ENCODE results near the gene ERFE.

Gene ERFE

DNA sequence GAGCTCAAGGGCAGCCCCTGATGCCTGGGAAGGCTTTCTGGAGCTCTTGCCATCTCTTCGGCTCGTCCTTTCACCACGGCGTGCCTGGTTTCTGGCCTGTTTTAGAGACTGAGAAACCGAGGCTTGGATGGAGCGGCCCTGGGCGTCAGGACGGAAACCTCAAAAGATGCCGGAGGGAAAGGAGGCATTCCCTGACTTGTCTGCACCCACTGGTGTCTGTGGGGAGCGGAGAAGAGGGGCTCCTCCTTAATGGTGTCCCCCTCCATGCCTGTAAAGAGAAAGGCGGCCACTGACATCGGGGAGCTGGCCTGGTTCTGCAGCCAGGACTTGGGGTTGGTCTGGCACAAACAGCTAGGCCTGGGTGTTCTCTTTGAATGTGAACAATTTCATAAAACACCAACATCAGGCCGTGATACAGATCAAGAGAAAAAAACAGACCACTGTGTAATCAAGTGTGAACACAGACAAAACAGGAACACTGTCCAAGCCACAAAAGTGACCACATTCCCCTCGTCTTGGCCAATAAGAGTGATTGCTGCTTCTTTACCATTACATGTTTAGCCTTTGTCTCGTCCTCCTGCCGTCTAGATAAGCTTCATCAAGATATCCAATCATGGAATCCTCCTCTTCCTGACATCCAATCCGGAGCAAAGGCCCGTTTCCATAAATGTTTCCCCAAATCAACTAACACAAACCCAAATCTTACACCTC, 45.4 kb downstream of the ERFE start:
- DNase-seq, result no peak
- peak overlapping the region; percentile 59 for H3K4me3 ChIP-seq (ENCODE audit: low read length)
- H3K4me2 ChIP-seq (ENCODE audit: low read depth, low read length), result peak overlapping the region; percentile 96
- peaks cover 24% of the 10 kb centered on the region for H4K20me1 ChIP-seq (ENCODE audit: insufficient read depth, low read length)
- no peak for TF ChIP-seq EZH2phosphoT487 (IDR thresholded peaks at IDR 0.05; ENCODE audit: low read length)
- TF ChIP-seq EZH2 (optimal IDR thresholded peaks at IDR 0.05; ENCODE audit: low read depth, low read length), result no peak
- TF ChIP-seq, protein P1, sequence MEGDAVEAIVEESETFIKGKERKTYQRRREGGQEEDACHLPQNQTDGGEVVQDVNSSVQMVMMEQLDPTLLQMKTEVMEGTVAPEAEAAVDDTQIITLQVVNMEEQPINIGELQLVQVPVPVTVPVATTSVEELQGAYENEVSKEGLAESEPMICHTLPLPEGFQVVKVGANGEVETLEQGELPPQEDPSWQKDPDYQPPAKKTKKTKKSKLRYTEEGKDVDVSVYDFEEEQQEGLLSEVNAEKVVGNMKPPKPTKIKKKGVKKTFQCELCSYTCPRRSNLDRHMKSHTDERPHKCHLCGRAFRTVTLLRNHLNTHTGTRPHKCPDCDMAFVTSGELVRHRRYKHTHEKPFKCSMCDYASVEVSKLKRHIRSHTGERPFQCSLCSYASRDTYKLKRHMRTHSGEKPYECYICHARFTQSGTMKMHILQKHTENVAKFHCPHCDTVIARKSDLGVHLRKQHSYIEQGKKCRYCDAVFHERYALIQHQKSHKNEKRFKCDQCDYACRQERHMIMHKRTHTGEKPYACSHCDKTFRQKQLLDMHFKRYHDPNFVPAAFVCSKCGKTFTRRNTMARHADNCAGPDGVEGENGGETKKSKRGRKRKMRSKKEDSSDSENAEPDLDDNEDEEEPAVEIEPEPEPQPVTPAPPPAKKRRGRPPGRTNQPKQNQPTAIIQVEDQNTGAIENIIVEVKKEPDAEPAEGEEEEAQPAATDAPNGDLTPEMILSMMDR (IDR thresholded peaks at IDR 0.05; ENCODE audit: low read length), result no peak
- no peaks in the 10 kb centered on the region for H3K27me3 ChIP-seq (replicated peaks; ENCODE audit: insufficient read depth, low read length)
- H3K9me2 ChIP-seq (replicated peaks; ENCODE audit: insufficient read depth, low read length), result no peaks in the 10 kb centered on the region
- H3K9me3 ChIP-seq (replicated peaks; ENCODE audit: insufficient read depth, low read length), result no peaks in the 10 kb centered on the region
- H3F3A ChIP-seq (ENCODE audit: insufficient read depth, low read length), result no peaks in the 10 kb centered on the region
- H3K27ac ChIP-seq (ENCODE audit: low read length), result peak overlapping the region; percentile 49; the same call in 1 of the 2 replicates
- no peaks in the 10 kb centered on the region for H3K36me3 ChIP-seq (replicated peaks; ENCODE audit: insufficient read depth, low read length)
- H3K79me2 ChIP-seq (ENCODE audit: low read length), result peaks cover 40% of the 10 kb centered on the region
- peak overlapping the region; percentile 97 for H2AFZ ChIP-seq (ENCODE audit: low read length)
- H3K9ac ChIP-seq (ENCODE audit: low read length), result peak overlapping the region; percentile 81
- H3K4me1 ChIP-seq (ENCODE audit: low read length), result peaks cover 14% of the 10 kb centered on the region

DNA sequence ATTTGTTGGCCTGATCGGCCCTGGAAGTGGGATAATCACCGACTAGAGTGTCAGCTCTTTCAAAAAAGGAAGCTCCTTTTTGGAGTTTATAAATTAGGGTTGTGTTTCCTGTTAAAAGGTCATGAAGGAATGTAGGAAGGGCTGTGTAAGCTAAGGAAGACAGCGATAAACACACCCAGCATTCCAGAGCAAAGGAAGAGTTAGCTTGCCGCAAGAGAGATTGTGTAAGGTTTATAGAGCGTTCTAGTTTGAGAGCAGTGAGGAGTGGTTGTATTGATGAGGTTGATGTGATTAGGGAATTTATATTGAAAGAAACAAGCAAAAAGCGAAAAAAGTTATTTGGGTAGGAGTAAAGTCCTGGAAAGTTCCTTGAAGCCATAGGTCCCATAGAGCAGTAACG, 48.2 kb downstream of the ERFE start:
- H3K79me2 ChIP-seq (ENCODE audit: low read length), result peaks cover 11% of the 10 kb centered on the region
- DNase-seq, result no peak
- peaks cover 14% of the 10 kb centered on the region for H3K4me1 ChIP-seq (ENCODE audit: low read length)
- no peak overlapping the region for H3K9ac ChIP-seq (ENCODE audit: low read length)
- H3K27ac ChIP-seq (ENCODE audit: low read length), result no peak overlapping the region
- TF ChIP-seq EZH2phosphoT487 (IDR thresholded peaks at IDR 0.05; ENCODE audit: low read length), result no peak
- TF ChIP-seq, protein P1 (IDR thresholded peaks at IDR 0.05; ENCODE audit: low read length), result no peak
- TF ChIP-seq EZH2 (optimal IDR thresholded peaks at IDR 0.05; ENCODE audit: low read depth, low read length), result no peak
- no peaks in the 10 kb centered on the region for H3K36me3 ChIP-seq (replicated peaks; ENCODE audit: insufficient read depth, low read length)
- H3F3A ChIP-seq (ENCODE audit: insufficient read depth, low read length), result no peaks in the 10 kb centered on the region
- no peaks in the 10 kb centered on the region for H3K9me3 ChIP-seq (replicated peaks; ENCODE audit: insufficient read depth, low read length)
- H3K4me3 ChIP-seq (ENCODE audit: low read length), result no peak overlapping the region
- no peaks in the 10 kb centered on the region for H3K9me2 ChIP-seq (replicated peaks; ENCODE audit: insufficient read depth, low read length)
- H3K27me3 ChIP-seq (replicated peaks; ENCODE audit: insufficient read depth, low read length), result no peaks in the 10 kb centered on the region
- peak overlapping the region; percentile 57 for H3K4me2 ChIP-seq (ENCODE audit: low read depth, low read length)
- peaks cover 6% of the 10 kb centered on the region; the same call in 1 of the 2 replicates for H4K20me1 ChIP-seq (ENCODE audit: insufficient read depth, low read length)
- no peak overlapping the region for H2AFZ ChIP-seq (ENCODE audit: low read length)

DNA sequence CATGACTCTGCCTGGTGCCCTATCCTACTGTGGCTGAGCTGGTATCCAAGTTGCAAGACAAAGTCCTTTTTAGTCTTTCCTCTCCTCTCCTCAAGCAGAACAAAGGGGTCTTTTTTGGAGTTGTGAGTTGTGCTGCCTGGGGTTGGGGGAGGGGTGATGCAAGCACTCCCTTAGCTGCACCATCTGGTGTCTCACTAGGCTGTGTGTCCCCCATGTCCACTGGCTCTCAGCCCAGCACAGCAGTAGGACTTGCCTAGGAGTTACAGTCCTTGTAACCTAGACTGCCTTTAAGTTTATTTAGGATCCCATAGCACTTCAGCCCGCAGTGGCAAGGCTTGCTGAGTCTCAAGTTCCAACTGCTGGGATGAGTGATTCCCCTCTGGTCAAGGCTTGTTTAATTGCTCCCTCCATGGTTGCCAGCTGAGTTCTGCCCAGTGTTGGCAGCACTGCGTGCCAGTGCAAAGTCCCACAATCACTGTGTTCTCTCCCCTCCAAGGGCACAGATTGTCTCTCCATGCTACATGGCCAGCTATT, 57.9 kb downstream of the ERFE start:
- H3K36me3 ChIP-seq (replicated peaks; ENCODE audit: insufficient read depth, low read length), result no peaks in the 10 kb centered on the region
- H2AFZ ChIP-seq (ENCODE audit: low read length), result no peak overlapping the region
- H4K20me1 ChIP-seq (ENCODE audit: insufficient read depth, low read length), result no peaks in the 10 kb centered on the region
- no peak overlapping the region for H3K27ac ChIP-seq (ENCODE audit: low read length)
- no peaks in the 10 kb centered on the region for H3K79me2 ChIP-seq (ENCODE audit: low read length)
- no peaks in the 10 kb centered on the region for H3K4me1 ChIP-seq (ENCODE audit: low read length)
- no peaks in the 10 kb centered on the region for H3F3A ChIP-seq (ENCODE audit: insufficient read depth, low read length)
- no peak overlapping the region for H3K4me2 ChIP-seq (ENCODE audit: low read depth, low read length)
- H3K27me3 ChIP-seq (replicated peaks; ENCODE audit: insufficient read depth, low read length), result no peaks in the 10 kb centered on the region
- TF ChIP-seq EZH2phosphoT487 (IDR thresholded peaks at IDR 0.05; ENCODE audit: low read length), result no peak
- TF ChIP-seq, protein P1 (IDR thresholded peaks at IDR 0.05; ENCODE audit: low read length), result no peak
- no peak for TF ChIP-seq EZH2 (optimal IDR thresholded peaks at IDR 0.05; ENCODE audit: low read depth, low read length)
- no peak overlapping the region for H3K4me3 ChIP-seq (ENCODE audit: low read length)
- DNase-seq, result no peak
- no peak overlapping the region for H3K9ac ChIP-seq (ENCODE audit: low read length)
- H3K9me2 ChIP-seq (replicated peaks; ENCODE audit: insufficient read depth, low read length), result no peaks in the 10 kb centered on the region
- H3K9me3 ChIP-seq (replicated peaks; ENCODE audit: insufficient read depth, low read length), result no peaks in the 10 kb centered on the region
